ENCODE results near the gene POLRMT. TPM values are rescaled to one million over a fixed set of nuclear protein-coding genes. Genes with fewer than 3 reads are reported as not detected.

Gene POLRMT
- total RNA-seq, 4 donors from 2014 or later = 22.1 to 39.5 (median 28.1) TPM

GRCh38 chr19:661427-662196, 28.3 kb upstream of the POLRMT start:
- peak overlapping the region in 3 of 4 donors; percentile 85 to 96 (median 96) for H3K27ac ChIP-seq
- peaks cover 0 to 15% of the 10 kb centered on the region in 2 donors for H3K36me3 ChIP-seq
- H3K27me3 ChIP-seq = no peaks in the 10 kb centered on the region
- H3K9me3 ChIP-seq = no peaks in the 10 kb centered on the region
- WGBS, 2 donors (ENCODE audit: low coverage in 1 of 2) = 13 to 21% methylated on average over 4 to 9 of the region's 31 CpGs
- ATAC-seq = no peak
- TF ChIP-seq, protein P1, sequence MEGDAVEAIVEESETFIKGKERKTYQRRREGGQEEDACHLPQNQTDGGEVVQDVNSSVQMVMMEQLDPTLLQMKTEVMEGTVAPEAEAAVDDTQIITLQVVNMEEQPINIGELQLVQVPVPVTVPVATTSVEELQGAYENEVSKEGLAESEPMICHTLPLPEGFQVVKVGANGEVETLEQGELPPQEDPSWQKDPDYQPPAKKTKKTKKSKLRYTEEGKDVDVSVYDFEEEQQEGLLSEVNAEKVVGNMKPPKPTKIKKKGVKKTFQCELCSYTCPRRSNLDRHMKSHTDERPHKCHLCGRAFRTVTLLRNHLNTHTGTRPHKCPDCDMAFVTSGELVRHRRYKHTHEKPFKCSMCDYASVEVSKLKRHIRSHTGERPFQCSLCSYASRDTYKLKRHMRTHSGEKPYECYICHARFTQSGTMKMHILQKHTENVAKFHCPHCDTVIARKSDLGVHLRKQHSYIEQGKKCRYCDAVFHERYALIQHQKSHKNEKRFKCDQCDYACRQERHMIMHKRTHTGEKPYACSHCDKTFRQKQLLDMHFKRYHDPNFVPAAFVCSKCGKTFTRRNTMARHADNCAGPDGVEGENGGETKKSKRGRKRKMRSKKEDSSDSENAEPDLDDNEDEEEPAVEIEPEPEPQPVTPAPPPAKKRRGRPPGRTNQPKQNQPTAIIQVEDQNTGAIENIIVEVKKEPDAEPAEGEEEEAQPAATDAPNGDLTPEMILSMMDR (IDR thresholded peaks at IDR 0.05) = no peak
- TF ChIP-seq EP300 (IDR thresholded peaks at IDR 0.05) = no peak
- no peak for TF ChIP-seq POLR2AphosphoS5 (IDR thresholded peaks at IDR 0.05)
- no peak for TF ChIP-seq POLR2A (IDR thresholded peaks at IDR 0.05)
- peak overlapping the region; percentile 79 to 88 for H3K4me3 ChIP-seq
- H3K4me1 ChIP-seq = peaks cover 0 to 80% (median 56%) of the 10 kb centered on the region in 3 donors

DNA sequence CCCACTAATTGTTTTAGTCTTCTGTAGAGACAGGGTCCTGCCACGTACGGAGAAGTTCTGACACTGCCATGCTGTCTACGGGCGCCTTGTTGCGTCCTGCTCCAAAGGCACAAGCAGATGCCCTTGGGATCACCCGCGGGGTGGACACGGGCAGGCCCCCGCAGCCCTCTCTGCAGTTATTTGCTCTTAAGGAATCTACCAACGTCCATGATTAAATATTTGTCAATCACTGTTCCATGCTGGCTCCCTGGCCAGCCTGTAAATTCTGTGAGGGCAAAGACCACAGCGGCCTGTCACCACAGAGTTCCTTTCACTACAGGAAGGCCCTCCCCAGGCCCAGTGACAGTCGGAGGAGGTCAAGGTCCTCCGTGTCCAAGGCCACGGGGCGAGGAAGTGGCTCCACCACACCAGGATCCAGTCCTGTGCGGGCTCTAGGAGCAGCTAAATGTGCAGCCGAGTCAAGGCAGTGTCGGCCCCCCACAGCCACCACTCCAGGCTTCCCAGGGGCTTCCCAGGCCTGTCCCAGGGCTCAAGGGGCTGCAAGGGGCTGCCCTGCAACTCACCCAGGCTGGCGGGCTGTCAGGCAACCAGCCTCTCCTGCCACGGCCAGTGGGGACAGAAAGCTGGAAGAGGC, 27.6 kb upstream of the POLRMT start:
- no peaks in the 10 kb centered on the region for H3K27me3 ChIP-seq
- H3K4me1 ChIP-seq = peaks cover 0 to 87% (median 57%) of the 10 kb centered on the region in 3 donors
- peak overlapping the region in 3 of 4 donors; percentile 85 to 96 (median 96) for H3K27ac ChIP-seq
- H3K9me3 ChIP-seq = no peaks in the 10 kb centered on the region
- H3K4me3 ChIP-seq = peak overlapping the region in 1 of 2 donors; percentile 88
- ATAC-seq = no peak
- WGBS, 2 donors (ENCODE audit: low coverage in 1 of 2) = 10 to 18% methylated on average over 2 to 4 of the region's 20 CpGs
- peaks cover 0 to 17% of the 10 kb centered on the region in 2 donors for H3K36me3 ChIP-seq
- no peak for TF ChIP-seq POLR2AphosphoS5 (IDR thresholded peaks at IDR 0.05)
- no peak for TF ChIP-seq POLR2A (IDR thresholded peaks at IDR 0.05)
- TF ChIP-seq, protein P1 (IDR thresholded peaks at IDR 0.05) = no peak
- no peak for TF ChIP-seq EP300 (IDR thresholded peaks at IDR 0.05)

GRCh38 chr19:658916-659839, 25.8 kb upstream of the POLRMT start:
- TF ChIP-seq POLR2AphosphoS5 (IDR thresholded peaks at IDR 0.05) (no peak), POLR2A (IDR thresholded peaks at IDR 0.05) (no peak), EP300 (IDR thresholded peaks at IDR 0.05) (no peak)
- TF ChIP-seq, protein P1 (IDR thresholded peaks at IDR 0.05) = no peak
- Histone ChIP-seq H3K27me3 (no peaks in the 10 kb centered on the region), H3K4me3 (no peak overlapping the region), H3K27ac (peak overlapping the region in 1 of 4 donors; percentile 15), H3K9me3 (no peaks in the 10 kb centered on the region), H3K36me3 (peaks cover 0 to 32% of the 10 kb centered on the region in 2 donors), H3K4me1 (peaks cover 0 to 83% (median 51%) of the 10 kb centered on the region in 3 donors)
- ATAC-seq = no peak
- WGBS, 2 donors (ENCODE audit: low coverage in 1 of 2) = 60% methylated on average over 3 of the region's 50 CpGs; no CpG with 5 or more reads in 1 of the 2 donors

DNA sequence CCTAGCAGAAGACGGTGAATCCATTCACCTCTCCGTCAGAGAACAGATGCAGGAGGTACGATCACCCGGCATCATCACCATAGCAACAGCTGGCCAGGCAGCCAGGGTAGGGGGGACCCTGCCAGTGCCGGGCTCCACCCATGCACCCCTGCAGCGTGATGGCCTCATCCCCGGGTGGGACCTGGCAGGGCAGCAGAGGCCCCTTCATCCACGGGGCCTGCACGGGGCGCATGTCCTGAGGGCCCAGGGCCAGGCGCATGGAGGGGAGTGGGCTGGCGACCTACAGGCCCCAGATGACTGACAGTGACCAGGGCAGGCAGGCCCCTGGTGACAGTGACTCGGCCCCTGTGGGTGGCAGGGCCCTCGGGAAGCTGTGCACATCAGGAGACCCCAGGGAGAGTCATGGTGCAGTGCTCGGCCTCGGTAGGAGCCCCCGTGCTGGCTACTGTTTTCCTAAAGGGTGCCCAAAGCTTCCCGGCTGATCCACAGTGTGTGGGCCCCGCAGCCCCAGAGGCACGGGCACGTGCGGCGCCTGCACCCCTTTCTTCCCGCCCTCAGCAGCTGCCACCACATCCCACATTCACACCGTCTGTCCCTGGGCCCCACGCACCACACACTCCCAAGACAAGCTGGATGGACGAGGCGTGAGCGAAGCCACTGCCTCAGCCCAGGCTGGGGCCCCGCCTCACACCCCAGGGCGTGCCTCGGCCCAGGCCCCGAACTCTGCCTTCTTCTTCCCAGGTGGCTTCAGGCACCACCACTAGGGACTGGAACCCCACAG, 24.9 kb upstream of the POLRMT start:
- ATAC-seq = no peak
- no peaks in the 10 kb centered on the region for H3K27me3 ChIP-seq
- peaks cover 0 to 81% (median 46%) of the 10 kb centered on the region in 3 donors for H3K4me1 ChIP-seq
- WGBS, 2 donors (ENCODE audit: low coverage in 1 of 2) = no CpG with 5 or more reads among the region's 33 CpGs
- no peaks in the 10 kb centered on the region for H3K9me3 ChIP-seq
- no peak overlapping the region for H3K4me3 ChIP-seq
- TF ChIP-seq, protein P1 (IDR thresholded peaks at IDR 0.05) = no peak
- no peak for TF ChIP-seq POLR2AphosphoS5 (IDR thresholded peaks at IDR 0.05)
- TF ChIP-seq EP300 (IDR thresholded peaks at IDR 0.05) = no peak
- TF ChIP-seq POLR2A (IDR thresholded peaks at IDR 0.05) = no peak
- peak overlapping the region in 1 of 4 donors; percentile 20 for H3K27ac ChIP-seq
- H3K36me3 ChIP-seq = peaks cover 0 to 41% of the 10 kb centered on the region in 2 donors
